GM23338 (cell line): ENCODE measurements around the gene HVCN1. TPM values are rescaled to one million over a fixed set of nuclear protein-coding genes. Genes with fewer than 3 reads are reported as not detected.

Experiments used
- ATAC-seq: fragments of 200-7000 bp; cut with Tn5 transposase; 3 replicates; pipeline ENCODE4 v1.9.1; 2020
- DNase-seq: peaks from one replicate; pipeline ENCODE4 v3.0.0-alpha.2; 2015; ENCODE audit warnings: low spot score
- H2AFZ ChIP-seq: fragments of 200-600 bp; sonication (generic); 2 replicates; pipeline ENCODE4 v1.8.0; 2016; ENCODE audit warnings: antibody characterized with exemption, mild to moderate bottlenecking, moderate library complexity
- H3F3A ChIP-seq: fragments of 200-600 bp; sonication (generic); replicated peaks from 2 replicates; pipeline ENCODE4 v1.8.0; 2017; ENCODE audit warnings: antibody characterized with exemption, mixed run types, low read depth
- H3K27ac ChIP-seq: fragments of 200-600 bp; sonication (generic); 2 replicates; pipeline ENCODE4 v1.6.1; 2016; ENCODE audit warnings: low read depth
- H3K27me3 ChIP-seq: fragments of 200-600 bp; sonication (generic); 2 replicates; pipeline ENCODE4 v1.8.0; 2016; ENCODE audit warnings: mild to moderate bottlenecking, mixed run types, moderate library complexity; ENCODE audit not compliant: insufficient read depth
- H3K36me3 ChIP-seq: fragments of 200-600 bp; sonication (generic); 2 replicates; pipeline ENCODE4 v1.8.0; 2016; ENCODE audit warnings: mild to moderate bottlenecking; ENCODE audit not compliant: insufficient read depth
- H3K4me1 ChIP-seq: fragments of 200-600 bp; sonication (generic); 2 replicates; pipeline ENCODE4 v1.8.0; 2016; ENCODE audit warnings: mild to moderate bottlenecking, moderate library complexity; ENCODE audit not compliant: insufficient read depth
- H3K4me2 ChIP-seq: fragments of 200-600 bp; sonication (generic); 2 replicates; pipeline ENCODE4 v1.7.1; 2017; ENCODE audit warnings: mixed run types
- H3K4me3 ChIP-seq: fragments of 200-600 bp; sonication (generic); 2 replicates; pipeline ENCODE4 v1.6.1; 2016; ENCODE audit warnings: mixed run types
- H3K79me2 ChIP-seq: fragments of 200-600 bp; sonication (generic); replicated peaks from 2 replicates; pipeline ENCODE4 v1.8.0; 2017; ENCODE audit warnings: mild to moderate bottlenecking; ENCODE audit not compliant: insufficient read depth
- H3K9me2 ChIP-seq: fragments of 200-600 bp; sonication (generic); 2 replicates; pipeline ENCODE4 v1.8.0; 2017; ENCODE audit not compliant: insufficient read depth
- H4K20me1 ChIP-seq: fragments of 200-600 bp; sonication (generic); replicated peaks from 2 replicates; pipeline ENCODE4 v1.8.0; 2017; ENCODE audit warnings: mild to moderate bottlenecking; ENCODE audit not compliant: insufficient read depth
- H3K27ac Mint-ChIP-seq: 2 replicates; pipeline ENCODE4 v1.8.0; 2020; ENCODE audit warnings: inconsistent platforms, mild to moderate bottlenecking, moderate library complexity, mixed read lengths
- H3K27me3 Mint-ChIP-seq: 3 replicates; pipeline ENCODE4 v1.8.0; 2022; ENCODE audit warnings: low read depth, mild to moderate bottlenecking, moderate library complexity, mixed read lengths, inconsistent platforms; ENCODE audit not compliant: insufficient read depth, poor library complexity
- H3K36me3 Mint-ChIP-seq: 3 replicates; pipeline ENCODE4 v1.8.0; 2021; ENCODE audit warnings: low read depth, mild to moderate bottlenecking, inconsistent platforms, moderate library complexity, mixed read lengths
- H3K4me1 Mint-ChIP-seq: 3 replicates; pipeline ENCODE4 v1.8.0; 2020; ENCODE audit warnings: mild to moderate bottlenecking, inconsistent platforms, mixed read lengths
- H3K4me3 Mint-ChIP-seq: 3 replicates; pipeline ENCODE4 v1.8.0; 2021; ENCODE audit warnings: moderate library complexity, mild to moderate bottlenecking, inconsistent platforms, mixed read lengths
- H3K9me3 Mint-ChIP-seq: 3 replicates; pipeline ENCODE4 v1.8.0; 2020; ENCODE audit warnings: moderate library complexity, mild to moderate bottlenecking, inconsistent platforms, mixed read lengths
- CREB1 ChIP-seq: fragments of 250-450 bp; sonication (Bioruptor Pico); IDR thresholded peaks from 2 replicates; pipeline ENCODE4 v1.5.0; 2020; ENCODE audit warnings: low read depth, mild to moderate bottlenecking, moderate library complexity
- ETS1 ChIP-seq: IDR thresholded peaks from 2 replicates; pipeline ENCODE4 v1.6.1; 2016; ENCODE audit warnings: antibody characterized with exemption
- EZH2 ChIP-seq: fragments of 200-600 bp; sonication (generic); IDR thresholded peaks from one replicate; pipeline ENCODE4 v1.8.0; 2017; ENCODE audit warnings: antibody characterized with exemption, mild to moderate bottlenecking, low read depth; ENCODE audit not compliant: unreplicated experiment
- EZH2phosphoT487 ChIP-seq: fragments of 200-600 bp; sonication (generic); IDR thresholded peaks from one replicate; pipeline ENCODE4 v1.8.1; 2018; ENCODE audit warnings: antibody characterized with exemption; ENCODE audit not compliant: unreplicated experiment
- JUNB ChIP-seq: IDR thresholded peaks from one replicate; pipeline ENCODE4 v1.6.1; 2016; ENCODE audit warnings: antibody characterized with exemption; ENCODE audit not compliant: unreplicated experiment
- NANOG ChIP-seq: IDR thresholded peaks from 2 replicates; pipeline ENCODE4 v1.6.1; 2016; ENCODE audit warnings: antibody characterized with exemption, borderline replicate concordance
- POLR2AphosphoS5 ChIP-seq: IDR thresholded peaks from 2 replicates; pipeline ENCODE4 v1.6.1; 2016; ENCODE audit warnings: antibody characterized with exemption, low read depth
- REST ChIP-seq: IDR thresholded peaks from one replicate; pipeline ENCODE4 v1.6.1; 2018; ENCODE audit warnings: antibody characterized with exemption; ENCODE audit not compliant: unreplicated experiment
- STAT1 ChIP-seq: IDR thresholded peaks from one replicate; pipeline ENCODE4 v1.6.1; 2016; ENCODE audit warnings: antibody characterized with exemption; ENCODE audit not compliant: unreplicated experiment
- ZNF114 ChIP-seq: fragments of 250-450 bp; sonication (Bioruptor Pico); IDR thresholded peaks from 2 replicates; pipeline ENCODE4 v1.5.0; 2020; ENCODE audit warnings: mild to moderate bottlenecking, moderate library complexity
- ZNF331 ChIP-seq: fragments of 250-450 bp; sonication (Bioruptor Pico); IDR thresholded peaks from 2 replicates; pipeline ENCODE4 v1.5.0; 2020; ENCODE audit warnings: low read depth, mild to moderate bottlenecking, moderate library complexity
- ZNF462 ChIP-seq: fragments of 250-450 bp; sonication (Bioruptor Pico); IDR thresholded peaks from 2 replicates; pipeline ENCODE4 v1.5.0; 2020; ENCODE audit warnings: mild to moderate bottlenecking, moderate library complexity
- polyA plus RNA-seq: library from polyadenylated mRNA; unstranded; fragments of >200 nt; fragmentation: Nextera tagmentation; extraction: Ambion mirVana; gene quantifications from 2 replicates; pipeline ENCODE4 v1.2.1, GENCODE V29; 2016
- total RNA-seq: library from RNA; depleted of rRNA; stranded (reverse); fragments of >200 nt; shearing (Covaris generic); gene quantifications from 2 replicates; pipeline ENCODE4 v1.2.3, GENCODE V29; 2014

Gene HVCN1
- total and polyA plus RNA-seq, 2 experiments from 2014 or later = 10.4 to 10.7 TPM

GRCh38 chr12:110721570-110721969 is 32.7 kb upstream of the HVCN1 start:
- Histone ChIP-seq H3K4me1 (peaks cover 6% of the 10 kb centered on the region; the same call in 1 of the 2 replicates), H3K4me2 (no peak overlapping the region), H3K9me2 (no peaks in the 10 kb centered on the region), H3K4me3 (no peak overlapping the region), H3K27ac (no peak overlapping the region), H3K79me2 (peaks cover 44% of the 10 kb centered on the region), H3F3A (0 out of 2 replicates have a peak, but pooled peaks cover 9% of the 10 kb centered on the region), H3K36me3 (peaks cover 73% of the 10 kb centered on the region), H3K27me3 (no peaks in the 10 kb centered on the region), H2AFZ (no peak overlapping the region), H4K20me1 (peaks cover 67% of the 10 kb centered on the region)
- DNase-seq = no peak
- Mint-ChIP-seq H3K27me3 (peaks cover 7% of the 10 kb centered on the region), H3K27ac (no peak overlapping the region), H3K9me3 (no peaks in the 10 kb centered on the region), H3K36me3 (peaks cover 96% of the 10 kb centered on the region), H3K4me3 (no peak overlapping the region), H3K4me1 (peaks cover 6% of the 10 kb centered on the region)
- ATAC-seq = no peak
- TF ChIP-seq CREB1 (CRISPR knock-in tag) = no peak
- no peak for TF ChIP-seq EZH2phosphoT487
- TF ChIP-seq NANOG = no peak
- no peak for TF ChIP-seq EZH2
- no peak for TF ChIP-seq JUNB
- TF ChIP-seq STAT1 = no peak
- no peak for TF ChIP-seq POLR2AphosphoS5
- no peak for TF ChIP-seq REST
- TF ChIP-seq ETS1 = no peak
- no peak for TF ChIP-seq ZNF462 (CRISPR knock-in tag)
- TF ChIP-seq ZNF114 (CRISPR knock-in tag) = no peak
- TF ChIP-seq ZNF331 (CRISPR knock-in tag) = no peak
